Stimulated activated CD4-positive, alpha-beta T cell treated with anti-CD3 and anti-CD28 coated beads, Interleukin-4, amount 100 ng/mL, for 4 hours (primary cell): ENCODE data around the gene RAD21L1.
"Not testable (repeated sequence)": the region's sequence is repeated elsewhere in the genome, so short reads cannot be mapped to it uniquely, and the experiment has no call there.

ENCODE experiments used
- DNase-seq, 2 experiments: peaks; one replicate each; pipeline ENCODE4 v3.0.0-alpha.2; 2020

The RAD21L1 gene

GRCh38 chr20:1232286-1233111, 6.7 kb downstream of the RAD21L1 start:
- DNase-seq: no peak

- no peak for DNase-seq
These were observed 14.7 kb downstream of the RAD21L1 start for GRCh38 chr20:1240549-1240948.

- DNase-seq: no peak
These were observed 15.6 kb downstream of the RAD21L1 start for GRCh38 chr20:1241456-1241855.

- DNase-seq: no peak
These were observed 16.3 kb downstream of the RAD21L1 start for GRCh38 chr20:1242099-1242498.

- DNase-seq: no peak
These were observed 16.7 kb downstream of the RAD21L1 start for GRCh38 chr20:1242530-1242929.

- no peak for DNase-seq
These were observed 19.7 kb downstream of the RAD21L1 start for GRCh38 chr20:1245578-1245977.

GRCh38 chr20:1247689-1248088, 21.8 kb downstream of the RAD21L1 start:
- no peak for DNase-seq

- not testable (repeated sequence) for DNase-seq
These were observed 24.4 kb downstream of the RAD21L1 start for GRCh38 chr20:1250282-1250681.

GRCh38 chr20:1252416-1252815, 26.6 kb downstream of the RAD21L1 start:
- no peak for DNase-seq

GRCh38 chr20:1254254-1254653, 28.4 kb downstream of the RAD21L1 start:
- no peak for DNase-seq

GRCh38 chr20:1255675-1256074, 29.8 kb downstream of the RAD21L1 start:
- DNase-seq: no peak

GRCh38 chr20:1263853-1264252, 38.0 kb downstream of the RAD21L1 start:
- no peak for DNase-seq

GRCh38 chr20:1264727-1265126, 38.9 kb downstream of the RAD21L1 start:
- DNase-seq: no peak

GRCh38 chr20:1265226-1265915, 39.5 kb downstream of the RAD21L1 start:
- DNase-seq: no peak

- no peak for DNase-seq
These were observed 40.0 kb downstream of the RAD21L1 start for GRCh38 chr20:1265916-1266166.

- peak; percentile 64 to 71 for DNase-seq
These were observed 40.5 kb downstream of the RAD21L1 start, which contains the start of gene SNPH for GRCh38 chr20:1266167-1266973. Gene SNPH, plus strand, starts transcription at chr20:1266294. Its CDS starts 29,946 bp downstream, at chr20:1296240.

- DNase-seq: no peak
These were observed 41.3 kb downstream of the RAD21L1 start for GRCh38 chr20:1267161-1267560.

GRCh38 chr20:1267809-1268374, 42.0 kb downstream of the RAD21L1 start:
- no peak for DNase-seq

- DNase-seq: no peak
These were observed 43.4 kb downstream of the RAD21L1 start for GRCh38 chr20:1269235-1269634.

- DNase-seq: no peak
These were observed 44.0 kb downstream of the RAD21L1 start for GRCh38 chr20:1269850-1270249.

- no peak for DNase-seq
These were observed 46.7 kb downstream of the RAD21L1 start for GRCh38 chr20:1272368-1273100.

- no peak for DNase-seq
These were observed 47.5 kb downstream of the RAD21L1 start for GRCh38 chr20:1273366-1273765.
